Cardiac muscle cell (in vitro differentiated cells and primary cell): Measurements from ENCODE around the gene ORC1. TPM values are rescaled to one million over a fixed set of nuclear protein-coding genes. Genes with fewer than 3 reads are reported as not detected.
"Not testable (repeated sequence)": the region's sequence is repeated elsewhere in the genome, so short reads cannot be mapped to it uniquely, and the experiment has no call there.

Source experiments
- DNase-seq, 2 donors: peaks; one replicate each; pipeline versions ENCODE4 v3.0.0 to v3.0.0-alpha.2; 2010 to 2017; ENCODE audit warnings: low read depth in 1 of 2, low spot score in 1 of 2
- H3K27ac ChIP-seq: fragments of 200-600 bp; sonication (generic); 2 replicates; pipeline ENCODE4 v1.5.1; 2016
- H3K27me3 ChIP-seq: fragments of 200-600 bp; sonication (generic); 2 replicates; pipeline ENCODE4 v1.6.0; 2016; ENCODE audit warnings: control low read depth
- H3K36me3 ChIP-seq: fragments of 200-600 bp; sonication (generic); 2 replicates; pipeline ENCODE4 v1.5.1; 2016; ENCODE audit warnings: control low read depth
- H3K4me1 ChIP-seq: fragments of 200-600 bp; sonication (generic); 2 replicates; pipeline ENCODE4 v1.8.1; 2017; ENCODE audit warnings: low read depth, mild to moderate bottlenecking, mixed run types
- H3K4me3 ChIP-seq: fragments of 200-600 bp; sonication (generic); 2 replicates; pipeline ENCODE4 v1.5.1; 2016; ENCODE audit warnings: mild to moderate bottlenecking
- H3K9me3 ChIP-seq: fragments of 200-600 bp; sonication (generic); 2 replicates; pipeline ENCODE4 v1.5.1; 2017; ENCODE audit warnings: low read depth, mild to moderate bottlenecking, control low read depth
- polyA plus RNA-seq: library from polyadenylated mRNA; unstranded; fragments of >200 nt; fragmentation: Nextera tagmentation; extraction: Ambion mirVana; gene quantifications from 2 replicates; pipeline ENCODE4 v1.2.1, GENCODE V29; 2016
- total RNA-seq: library from RNA; depleted of rRNA; stranded (reverse); fragments of >200 nt; gene quantifications from 2 replicates; pipeline ENCODE4 v1.2.3, GENCODE V29; 2016
- TF ChIP-seq, protein P1 (sequence below): IDR thresholded peaks from 2 replicates; pipeline ENCODE4 v1.5.1; 2012; ENCODE audit warnings: low read depth, mild to moderate bottlenecking, low read length

Gene ORC1
- total and polyA plus RNA-seq, 2 experiments from 2014 or later: 2.2 to 3.4 TPM

DNA sequence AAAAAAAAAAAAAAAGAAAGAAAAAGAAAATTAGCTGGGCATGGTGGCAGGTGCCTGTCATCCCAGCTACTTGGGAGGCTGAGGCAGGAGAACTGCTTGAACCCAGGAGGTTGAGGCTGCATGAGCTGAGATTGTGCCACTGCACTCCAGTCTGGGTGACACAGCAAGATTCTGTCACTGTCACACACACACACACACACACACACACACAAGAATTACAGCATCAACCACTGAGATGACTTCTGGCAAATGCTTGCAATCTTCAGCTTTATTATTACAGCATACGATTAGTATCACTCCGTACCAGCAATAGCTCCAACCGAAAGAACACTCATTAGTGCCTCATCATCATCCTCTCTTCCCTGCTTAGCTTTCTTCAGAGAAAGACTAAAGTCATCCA, 4.6 kb downstream of the ORC1 start:
- Histone ChIP-seq H3K4me1 (no peaks in the 10 kb centered on the region), H3K27me3 (no peaks in the 10 kb centered on the region), H3K27ac (no peak overlapping the region), H3K4me3 (no peak overlapping the region), H3K9me3 (no peaks in the 10 kb centered on the region), H3K36me3 (peaks cover 3% of the 10 kb centered on the region)
- no peak for DNase-seq
- TF ChIP-seq, protein P1, sequence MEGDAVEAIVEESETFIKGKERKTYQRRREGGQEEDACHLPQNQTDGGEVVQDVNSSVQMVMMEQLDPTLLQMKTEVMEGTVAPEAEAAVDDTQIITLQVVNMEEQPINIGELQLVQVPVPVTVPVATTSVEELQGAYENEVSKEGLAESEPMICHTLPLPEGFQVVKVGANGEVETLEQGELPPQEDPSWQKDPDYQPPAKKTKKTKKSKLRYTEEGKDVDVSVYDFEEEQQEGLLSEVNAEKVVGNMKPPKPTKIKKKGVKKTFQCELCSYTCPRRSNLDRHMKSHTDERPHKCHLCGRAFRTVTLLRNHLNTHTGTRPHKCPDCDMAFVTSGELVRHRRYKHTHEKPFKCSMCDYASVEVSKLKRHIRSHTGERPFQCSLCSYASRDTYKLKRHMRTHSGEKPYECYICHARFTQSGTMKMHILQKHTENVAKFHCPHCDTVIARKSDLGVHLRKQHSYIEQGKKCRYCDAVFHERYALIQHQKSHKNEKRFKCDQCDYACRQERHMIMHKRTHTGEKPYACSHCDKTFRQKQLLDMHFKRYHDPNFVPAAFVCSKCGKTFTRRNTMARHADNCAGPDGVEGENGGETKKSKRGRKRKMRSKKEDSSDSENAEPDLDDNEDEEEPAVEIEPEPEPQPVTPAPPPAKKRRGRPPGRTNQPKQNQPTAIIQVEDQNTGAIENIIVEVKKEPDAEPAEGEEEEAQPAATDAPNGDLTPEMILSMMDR: no peak

DNA sequence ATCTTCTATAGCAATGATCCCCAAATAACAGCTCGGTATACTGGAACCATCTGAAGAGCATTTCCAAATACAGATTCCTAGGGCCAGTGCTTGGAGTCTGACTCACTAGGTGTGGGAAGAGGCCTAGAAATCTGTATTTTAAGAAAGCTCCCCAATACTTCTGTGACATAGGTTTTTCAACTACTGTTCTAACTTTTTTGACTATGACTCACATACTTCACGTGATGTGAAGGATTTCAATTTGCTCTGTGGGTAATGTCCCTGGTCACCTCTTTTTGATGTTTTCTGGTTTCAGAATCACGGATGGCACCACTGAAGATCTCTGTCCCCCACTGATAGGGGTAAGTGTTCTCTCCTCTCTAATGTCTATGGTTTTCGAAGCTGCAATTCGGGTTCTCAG, 11.0 kb downstream of the ORC1 start:
- no peak overlapping the region for H3K4me3 ChIP-seq
- no peak overlapping the region for H3K27ac ChIP-seq
- no peaks in the 10 kb centered on the region for H3K27me3 ChIP-seq
- H3K4me1 ChIP-seq: no peaks in the 10 kb centered on the region
- H3K9me3 ChIP-seq: no peaks in the 10 kb centered on the region
- TF ChIP-seq, protein P1: no peak
- peaks cover 3% of the 10 kb centered on the region for H3K36me3 ChIP-seq
- DNase-seq: no peak

DNA sequence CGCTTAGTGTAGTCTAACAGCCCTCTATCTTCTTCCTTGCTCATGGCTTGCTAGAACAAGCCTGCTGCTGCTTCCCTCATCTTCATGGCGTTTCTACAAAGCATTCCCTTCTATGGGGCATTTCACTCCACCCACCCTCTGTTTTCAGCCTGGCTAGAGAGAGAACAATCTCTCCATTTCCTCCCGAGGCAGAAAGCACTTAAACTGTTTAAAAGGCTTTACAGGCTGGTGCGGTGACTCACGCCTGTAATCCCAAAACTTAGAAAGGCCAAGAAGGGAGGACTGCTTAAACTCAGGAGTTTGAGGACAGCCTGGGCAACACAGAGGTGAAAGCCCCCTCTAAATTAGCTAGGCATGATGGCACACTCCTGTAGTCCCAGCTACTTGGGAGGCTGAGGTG, 17.8 kb downstream of the ORC1 start:
- TF ChIP-seq, protein P1: no peak
- Histone ChIP-seq H3K27ac (no peak overlapping the region), H3K4me3 (no peak overlapping the region), H3K36me3 (no peaks in the 10 kb centered on the region), H3K27me3 (no peaks in the 10 kb centered on the region), H3K9me3 (no peaks in the 10 kb centered on the region), H3K4me1 (no peaks in the 10 kb centered on the region)
- DNase-seq: no peak

DNA sequence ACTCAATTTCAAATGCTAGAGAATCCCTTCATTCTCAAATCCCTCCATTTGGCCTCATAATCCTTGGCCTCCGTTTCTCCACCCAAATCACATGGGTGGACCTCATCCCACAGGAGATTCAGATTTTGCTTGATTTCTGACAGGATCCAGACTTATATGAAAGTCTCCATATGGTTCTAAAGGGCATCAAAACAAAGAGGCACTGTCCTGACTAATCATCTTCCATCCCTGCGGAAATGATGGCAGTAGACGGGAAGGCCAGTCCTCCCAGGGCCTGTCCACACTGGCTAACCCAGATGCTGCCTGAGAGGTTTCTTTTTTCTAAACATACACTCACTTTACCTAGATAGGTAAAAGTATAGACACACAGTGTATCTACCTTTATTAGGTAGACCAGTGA, 18.8 kb downstream of the ORC1 start:
- no peak for DNase-seq
- Histone ChIP-seq H3K27me3 (no peaks in the 10 kb centered on the region), H3K4me3 (no peak overlapping the region), H3K9me3 (no peaks in the 10 kb centered on the region), H3K27ac (no peak overlapping the region), H3K36me3 (no peaks in the 10 kb centered on the region), H3K4me1 (no peaks in the 10 kb centered on the region)
- TF ChIP-seq, protein P1: no peak

DNA sequence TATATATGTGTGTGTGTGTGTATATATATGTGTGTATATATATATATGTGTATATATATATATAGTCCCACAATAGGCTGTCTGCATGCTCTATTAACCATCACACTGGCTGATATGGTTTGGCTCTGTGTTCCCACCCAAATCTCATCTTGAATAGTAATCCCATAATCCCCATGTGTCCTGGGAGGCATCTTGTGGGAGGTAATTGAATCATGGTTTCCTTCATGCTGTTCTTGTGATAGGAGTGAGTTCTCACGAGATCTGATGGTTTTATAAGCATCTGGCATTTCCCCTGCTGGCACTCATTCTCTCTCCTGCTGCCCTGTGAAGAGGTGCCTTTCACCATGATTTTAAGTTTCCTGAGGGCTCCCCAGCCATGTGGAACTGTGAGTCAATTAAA, 34.4 kb downstream of the ORC1 start:
- DNase-seq, H3K4me3 ChIP-seq, H3K27ac ChIP-seq, H3K36me3 ChIP-seq, H3K9me3 ChIP-seq, H3K27me3 ChIP-seq, H3K4me1 ChIP-seq: not testable (repeated sequence)

DNA sequence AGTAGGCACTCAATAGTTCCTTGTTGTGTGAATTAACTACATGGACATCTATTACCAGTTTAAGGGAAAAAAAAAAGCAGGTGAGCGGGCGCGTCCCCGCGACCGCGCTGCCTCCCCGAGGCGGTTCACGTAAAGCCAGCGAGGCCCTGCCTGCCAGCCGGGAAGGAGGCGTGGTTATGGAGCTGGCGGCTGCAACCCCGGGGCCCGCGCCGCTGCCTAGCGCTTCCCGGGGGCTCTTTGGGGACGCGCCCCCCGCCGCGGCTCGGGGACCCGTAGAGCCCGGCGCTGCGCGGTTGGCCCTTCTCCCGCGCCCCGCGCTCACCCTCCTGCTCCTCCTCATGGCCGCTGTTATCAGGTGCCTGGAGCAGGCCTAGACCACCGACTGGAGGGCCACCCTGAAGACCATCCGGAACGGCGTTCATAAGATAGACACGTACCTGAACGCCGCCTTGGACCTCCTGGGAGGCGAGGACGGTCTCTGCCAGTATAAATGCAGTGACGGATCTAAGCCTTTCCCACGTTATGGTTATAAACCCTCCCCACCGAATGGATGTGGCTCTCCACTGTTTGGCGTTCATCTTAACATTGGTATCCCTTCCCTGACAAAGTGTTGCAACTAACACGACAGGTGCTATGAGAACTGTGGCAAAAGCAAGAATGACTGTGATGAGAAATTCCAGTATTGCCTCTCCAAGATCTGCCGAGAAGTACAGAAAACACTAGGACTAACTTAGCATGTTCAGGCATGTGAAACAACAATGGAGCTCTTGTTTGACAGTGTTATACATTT, 35.6 kb downstream of the ORC1 start:
- peak; percentile 45 to 77 for DNase-seq

More for the DNA sequence above, 35.6 kb downstream of the ORC1 start:
- TF ChIP-seq, protein P1: peak; percentile 27
- no peaks in the 10 kb centered on the region for H3K27me3 ChIP-seq
- H3K27ac ChIP-seq: no peak overlapping the region
- no peaks in the 10 kb centered on the region for H3K9me3 ChIP-seq
- H3K36me3 ChIP-seq: no peaks in the 10 kb centered on the region
- H3K4me1 ChIP-seq: peaks cover 9% of the 10 kb centered on the region
- H3K4me3 ChIP-seq: peak overlapping the region; percentile 37
